Coronary artery (tissue), 2 donors: ENCODE measurements around the gene NMU.

Source experiments
- DNase-seq: peaks from one replicate; pipeline ENCODE4 v3.0.0-alpha.2; 2017; ENCODE audit warnings: low spot score
- H3K27ac ChIP-seq, 2 donors: fragments of 200-600 bp; sonication (generic); one replicate each; pipeline ENCODE4 v1.5.1; 2016 to 2019
- H3K4me3 ChIP-seq: fragments of 200-600 bp; sonication (generic); 2 replicates; pipeline ENCODE4 v1.5.1; 2016; ENCODE audit warnings: mild to moderate bottlenecking, moderate library complexity
- CTCF ChIP-seq: fragments of 200-600 bp; sonication (generic); IDR thresholded peaks from one replicate; pipeline ENCODE4 v1.5.1; 2019; ENCODE audit warnings: antibody characterized with exemption

Gene NMU

DNA sequence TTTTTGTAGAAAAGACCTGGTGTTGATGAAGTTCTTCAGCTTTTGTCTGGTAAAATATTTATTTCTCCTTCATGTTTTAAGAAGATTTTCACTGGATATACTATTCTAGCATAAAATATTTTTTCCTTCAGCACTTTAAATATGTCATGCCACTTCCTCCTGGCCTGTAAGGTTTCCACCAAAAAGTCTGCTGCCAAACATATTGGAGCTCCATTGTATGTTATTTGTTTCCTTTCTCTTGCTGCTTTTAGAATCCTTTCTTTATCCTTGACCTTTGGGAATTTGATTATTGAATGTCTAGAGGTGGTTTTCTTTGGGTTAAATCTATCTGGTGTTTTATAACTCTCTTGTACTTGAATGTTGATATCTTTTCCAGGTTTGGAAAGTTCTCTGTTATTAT lies 35.6 kb upstream of the NMU start:
- no peak overlapping the region for H3K27ac ChIP-seq
- no peak for DNase-seq
- H3K4me3 ChIP-seq, result no peak overlapping the region
- TF ChIP-seq CTCF, result no peak

DNA sequence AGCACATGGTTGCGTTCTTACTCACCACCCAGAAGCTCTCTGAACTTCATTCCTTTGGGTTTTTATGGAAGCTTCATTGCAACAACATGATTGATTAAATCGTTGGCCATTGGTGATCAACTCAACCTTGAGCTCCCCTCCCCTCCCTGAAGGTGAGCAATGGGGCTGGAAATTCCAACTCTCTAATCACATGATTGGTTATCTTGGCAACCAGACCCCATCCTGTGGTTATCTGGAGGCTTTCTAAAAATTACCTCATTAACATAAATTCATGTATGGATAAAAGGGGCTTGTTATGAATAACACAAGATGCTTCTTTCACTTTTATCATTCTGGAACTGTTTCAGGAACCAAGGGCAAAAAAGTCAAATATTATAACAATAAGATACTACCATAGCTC lies 34.6 kb upstream of the NMU start:
- H3K27ac ChIP-seq, result no peak overlapping the region
- DNase-seq, result no peak
- TF ChIP-seq CTCF, result no peak
- no peak overlapping the region for H3K4me3 ChIP-seq

DNA sequence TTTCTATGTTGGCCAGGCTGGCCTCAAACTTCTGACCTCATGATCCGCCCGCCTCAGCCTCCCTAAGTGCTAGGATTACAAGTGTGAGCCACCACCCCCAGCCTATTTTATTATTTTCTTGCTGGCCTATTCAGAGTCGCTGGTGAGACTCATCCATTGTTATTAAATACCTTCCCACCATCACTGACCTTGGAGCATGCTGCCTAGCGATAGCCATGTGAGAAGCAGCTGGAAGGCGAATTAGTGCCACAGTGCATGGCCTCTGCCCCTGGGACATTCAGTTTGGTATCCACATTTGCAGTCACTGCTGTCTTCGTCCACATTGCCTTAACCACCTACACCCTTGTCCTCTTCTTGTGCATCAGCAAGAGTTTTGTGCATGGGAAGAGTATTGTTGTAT lies 32.4 kb upstream of the NMU start:
- TF ChIP-seq CTCF, result no peak
- Histone ChIP-seq H3K4me3 (no peak overlapping the region), H3K27ac (no peak overlapping the region)
- DNase-seq, result no peak

GRCh38 chr4:55666535-55666934 lies 30.4 kb upstream of the NMU start:
- no peak for TF ChIP-seq CTCF
- DNase-seq, result no peak
- H3K27ac ChIP-seq, result no peak overlapping the region
- H3K4me3 ChIP-seq, result no peak overlapping the region

DNA sequence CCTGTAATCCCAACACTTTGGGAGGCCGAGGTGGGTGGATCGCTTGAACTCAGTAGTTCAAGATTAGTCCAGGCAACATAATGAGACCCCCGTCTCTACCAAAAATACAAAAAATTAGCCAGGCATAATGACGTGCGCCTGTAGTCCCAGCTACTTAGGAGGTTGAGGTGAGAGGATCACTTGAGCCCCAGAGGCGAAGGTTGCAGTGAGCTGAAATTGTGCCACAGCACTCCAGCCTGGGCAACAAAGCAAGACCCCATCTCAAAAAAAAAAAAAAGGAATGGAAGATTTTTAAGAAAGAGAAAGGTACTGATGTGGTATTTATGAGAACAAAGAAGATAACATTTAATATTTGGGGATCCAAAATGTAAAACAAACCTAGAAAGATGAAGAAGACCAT lies 27.0 kb upstream of the NMU start:
- no peak overlapping the region for H3K4me3 ChIP-seq
- no peak for TF ChIP-seq CTCF
- no peak for DNase-seq

GRCh38 chr4:55661398-55662056 lies 25.4 kb upstream of the NMU start:
- no peak overlapping the region for H3K27ac ChIP-seq
- TF ChIP-seq CTCF, result no peak
- no peak overlapping the region for H3K4me3 ChIP-seq
- no peak for DNase-seq

More for the DNA sequence above, 27.0 kb upstream of the NMU start:
- H3K27ac ChIP-seq, result no peak overlapping the region

DNA sequence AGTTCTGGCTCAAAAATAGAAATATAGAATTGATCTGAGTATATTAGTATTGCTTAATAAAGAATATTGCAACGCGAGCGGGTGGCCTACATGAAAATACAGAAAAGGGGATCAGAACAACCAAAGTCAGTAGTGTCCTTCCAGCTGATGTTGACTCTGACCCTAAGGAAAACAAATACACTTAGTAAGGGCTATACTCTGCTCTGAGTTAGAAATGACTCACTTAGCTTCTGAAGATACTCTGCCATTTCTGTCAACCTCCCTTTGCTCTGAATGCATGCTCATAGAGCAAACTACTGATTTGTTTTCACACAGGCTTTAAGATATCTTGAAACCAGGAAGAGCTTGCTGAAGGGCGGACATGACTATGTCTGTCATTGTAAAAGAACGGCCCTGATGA lies 22.6 kb upstream of the NMU start:
- Histone ChIP-seq H3K4me3 (no peak overlapping the region), H3K27ac (no peak overlapping the region)
- TF ChIP-seq CTCF, result no peak
- DNase-seq, result no peak
